Mammary microvascular endothelial cell (primary cell): ENCODE results near the gene ZNF98. TPM values are rescaled to one million over a fixed set of nuclear protein-coding genes. Genes with fewer than 3 reads are reported as not detected.

ENCODE experiments used
- total RNA-seq: library from RNA; depleted of rRNA; stranded (reverse); fragments of >200 nt; gene quantifications from 2 replicates; pipeline ENCODE4 v1.2.3, GENCODE V29; 2015

Gene ZNF98
- total RNA-seq = not detected in 2 replicates

GRCh38 chr19:22422211-22422610 lies at the start of gene ZNF98:
TSS of gene ZNF98 (minus strand) at chr19:22422346. CDS start at chr19:22422224, 122 bp downstream.

Other genes with a start within 250 kb of the ZNF98 start
- not detected in 2 replicates for gene ZNF676, start 225.4 kb downstream of the ZNF98 start, total RNA-seq
- not detected in 2 replicates for gene ZNF729, start 135.9 kb downstream of the ZNF98 start, total RNA-seq
- 0.49 and 0.80 TPM in 2 replicates for gene ZNF492, start 212.0 kb upstream of the ZNF98 start, total RNA-seq